ENCODE measurements around the gene CTTN.

Gene CTTN

GRCh38 chr11:70353329-70353728 is 45.0 kb upstream of the CTTN start:
- TF ChIP-seq REST (IDR thresholded peaks at IDR 0.05; ENCODE audit: insufficient read depth in 1 of 2, low read depth in 2 of 2, low read length in 2 of 2) (no peak), TAF1 (IDR thresholded peaks at IDR 0.05; ENCODE audit: borderline replicate concordance, insufficient read depth, low read length) (no peak), FOXP2 (optimal IDR thresholded peaks at IDR 0.05; ENCODE audit: borderline replicate concordance, extremely low read depth, extremely low read length, insufficient read depth) (no peak), POLR2AphosphoS5 (IDR thresholded peaks at IDR 0.05; ENCODE audit: low read depth, low read length) (no peak), SIN3A (IDR thresholded peaks at IDR 0.05; ENCODE audit: borderline replicate concordance, insufficient read depth, low read length) (no peak)

- TF ChIP-seq TAF1 (IDR thresholded peaks at IDR 0.05; ENCODE audit: borderline replicate concordance, insufficient read depth, low read length) (no peak), SIN3A (IDR thresholded peaks at IDR 0.05; ENCODE audit: borderline replicate concordance, insufficient read depth, low read length) (no peak), FOXP2 (optimal IDR thresholded peaks at IDR 0.05; ENCODE audit: borderline replicate concordance, extremely low read depth, extremely low read length, insufficient read depth) (no peak), POLR2AphosphoS5 (IDR thresholded peaks at IDR 0.05; ENCODE audit: low read depth, low read length) (no peak), REST (IDR thresholded peaks at IDR 0.05; ENCODE audit: insufficient read depth in 1 of 2, low read depth in 2 of 2, low read length in 2 of 2) (no peak)
Measured at GRCh38 chr11:70353900-70354568, 44.3 kb upstream of the CTTN start.

GRCh38 chr11:70354629-70355028 is 43.7 kb upstream of the CTTN start:
- no peak for TF ChIP-seq REST (IDR thresholded peaks at IDR 0.05; ENCODE audit: insufficient read depth in 1 of 2, low read depth in 2 of 2, low read length in 2 of 2)
- TF ChIP-seq SIN3A (IDR thresholded peaks at IDR 0.05; ENCODE audit: borderline replicate concordance, insufficient read depth, low read length), result no peak
- no peak for TF ChIP-seq TAF1 (IDR thresholded peaks at IDR 0.05; ENCODE audit: borderline replicate concordance, insufficient read depth, low read length)
- TF ChIP-seq FOXP2 (optimal IDR thresholded peaks at IDR 0.05; ENCODE audit: borderline replicate concordance, extremely low read depth, extremely low read length, insufficient read depth), result no peak
- no peak for TF ChIP-seq POLR2AphosphoS5 (IDR thresholded peaks at IDR 0.05; ENCODE audit: low read depth, low read length)

GRCh38 chr11:70358753-70359152 is 39.6 kb upstream of the CTTN start:
- TF ChIP-seq SIN3A (IDR thresholded peaks at IDR 0.05; ENCODE audit: borderline replicate concordance, insufficient read depth, low read length) (no peak), REST (IDR thresholded peaks at IDR 0.05; ENCODE audit: insufficient read depth in 1 of 2, low read depth in 2 of 2, low read length in 2 of 2) (no peak), FOXP2 (optimal IDR thresholded peaks at IDR 0.05; ENCODE audit: borderline replicate concordance, extremely low read depth, extremely low read length, insufficient read depth) (no peak), TAF1 (IDR thresholded peaks at IDR 0.05; ENCODE audit: borderline replicate concordance, insufficient read depth, low read length) (no peak)
